Activated T-cell treated with anti-CD3 and anti-CD28 coated beads for 1 hour (primary cell): ENCODE results near the gene MICB.
"Not testable (repeated sequence)": the region's sequence is repeated elsewhere in the genome, so short reads cannot be mapped to it uniquely, and the experiment has no call there.

Experiments used
- DNase-seq: peaks from one replicate; pipeline ENCODE4 v3.0.0-alpha.2; 2020; ENCODE audit warnings: low read depth

MICB gene

DNA sequence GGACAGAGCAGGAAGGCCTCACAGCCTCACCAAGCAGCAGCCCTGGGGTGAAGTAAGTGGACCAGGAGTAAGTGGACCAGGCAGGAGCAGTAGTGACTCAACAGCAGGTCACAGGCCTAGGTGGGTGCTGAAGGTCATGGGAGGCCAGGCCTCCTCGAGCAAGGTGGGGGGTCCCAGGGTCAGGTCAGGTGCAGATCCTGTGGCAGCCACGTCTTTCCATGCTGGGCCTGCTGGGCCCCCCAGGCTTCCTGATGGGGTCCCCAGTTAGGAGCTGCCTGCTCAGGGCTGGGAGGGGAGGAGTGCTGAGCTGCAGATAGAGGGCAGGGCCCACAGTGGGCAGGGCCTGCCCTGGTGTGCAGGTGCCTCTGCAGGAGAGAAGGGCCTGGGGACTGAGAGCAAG lies 11.1 kb downstream of the MICB start:
- not testable (repeated sequence) for DNase-seq

GRCh38 chr6:31510007-31510406 lies 12.1 kb downstream of the MICB start:
- no peak for DNase-seq

DNA sequence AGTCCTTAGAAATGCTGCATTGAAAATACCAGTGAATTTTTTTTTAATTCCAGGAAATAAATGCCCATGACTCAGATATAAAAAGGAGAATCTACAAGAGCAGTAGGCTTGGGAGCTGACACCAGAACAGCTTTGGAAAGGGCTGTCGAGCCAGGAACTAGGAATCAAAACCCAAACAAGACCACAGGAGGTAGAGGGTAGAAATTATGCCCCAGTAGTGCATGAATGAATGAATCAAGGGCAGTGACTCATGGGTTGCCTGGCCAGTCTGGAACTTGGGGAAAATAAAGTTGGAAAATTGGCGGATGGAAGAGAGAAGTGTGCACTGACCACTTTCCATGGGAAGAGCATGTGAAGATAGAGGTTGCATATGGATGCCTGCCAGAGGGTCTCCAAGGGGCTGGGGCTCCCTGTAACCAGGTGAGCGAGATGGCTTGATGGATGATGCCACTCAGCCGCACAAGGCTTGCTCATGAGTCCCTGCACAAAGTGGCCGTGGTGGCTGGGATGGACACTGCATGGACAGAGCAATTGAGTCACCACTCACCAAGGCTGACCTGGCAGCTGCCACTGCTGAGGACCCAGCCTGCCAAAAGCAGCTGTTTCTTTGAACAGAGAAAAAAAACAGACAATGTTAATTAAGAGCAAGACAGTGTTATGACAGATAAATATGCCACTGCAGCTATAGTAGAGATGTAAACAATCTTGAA lies 15.7 kb downstream of the MICB start:
- DNase-seq = no peak

- DNase-seq = no peak
Observed at GRCh38 chr6:31521835-31522234, 23.9 kb downstream of the MICB start.

DNA sequence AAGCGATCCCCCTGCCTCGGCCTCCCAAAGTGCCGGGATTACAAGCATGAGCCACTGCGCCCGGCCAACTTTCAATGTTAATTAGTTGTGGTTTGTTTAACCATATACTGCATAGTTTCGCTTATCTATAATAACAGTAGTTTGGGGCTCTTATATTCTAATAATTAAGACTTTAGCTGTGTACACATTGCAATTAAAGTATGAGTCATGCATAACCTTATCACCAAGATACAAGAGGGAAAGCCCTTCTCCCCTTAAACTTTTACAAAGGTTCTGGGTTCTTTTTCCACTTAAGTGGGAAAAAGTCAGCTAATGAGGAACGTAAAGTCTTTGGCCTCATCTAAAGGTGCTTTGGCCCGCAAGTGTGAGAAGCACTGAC lies 27.6 kb downstream of the MICB start:
- DNase-seq = no peak

GRCh38 chr6:31525932-31526591 lies 28.1 kb downstream of the MICB start:
- no peak for DNase-seq

DNA sequence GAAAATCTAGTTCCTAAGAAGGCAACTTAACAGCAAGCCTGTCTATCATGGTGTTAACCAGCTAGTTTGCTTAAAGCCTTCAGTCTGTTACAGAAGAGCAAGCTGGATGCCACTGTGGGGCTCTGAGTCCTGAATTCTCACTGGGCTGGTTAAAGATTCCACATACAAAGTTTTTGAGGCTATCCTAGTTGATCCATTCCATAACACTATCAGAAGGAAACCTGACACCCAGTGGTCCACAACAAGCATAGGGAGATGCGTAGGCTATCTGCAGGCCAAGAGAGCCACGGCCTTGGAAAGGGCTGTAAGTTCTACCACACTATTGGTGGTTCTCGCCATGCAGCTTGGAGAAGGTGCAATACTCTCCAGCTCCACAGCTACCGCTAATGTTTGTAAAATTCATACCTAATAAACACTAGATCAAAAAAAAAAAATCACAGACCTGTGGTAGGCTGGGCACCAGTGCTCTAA lies 30.4 kb downstream of the MICB start:
- DNase-seq = no peak

DNA sequence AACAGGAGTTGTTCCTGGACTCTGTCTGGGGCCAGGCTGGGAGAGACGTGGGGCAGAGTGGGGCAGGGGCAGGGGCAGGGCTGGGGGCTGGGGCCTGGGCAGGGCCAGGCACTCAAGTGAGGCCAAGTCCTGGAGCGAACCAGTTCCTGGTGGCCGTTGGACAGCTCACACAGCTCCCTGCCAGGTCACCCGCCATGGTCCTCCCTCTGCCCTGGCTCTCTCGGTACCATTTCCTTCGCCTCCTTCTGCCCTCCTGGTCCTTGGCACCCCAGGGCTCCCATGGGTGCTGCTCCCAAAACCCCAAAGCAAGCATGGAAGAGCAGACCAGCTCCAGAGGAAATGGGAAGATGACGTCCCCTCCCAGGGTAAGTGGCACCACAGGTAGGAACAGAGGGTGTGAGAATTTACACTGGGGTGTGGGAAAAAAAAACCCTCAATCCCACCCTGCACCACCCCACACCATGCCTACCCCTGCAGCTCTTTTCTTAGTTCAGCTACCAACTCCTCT lies 30.9 kb downstream of the MICB start, which contains the start of gene MCCD1:
Gene MCCD1, plus strand, starts transcription at position 142 of the 508 bp plus-strand sequence. Its CDS starts 53 bp downstream, at position 195.
- no peak for DNase-seq

GRCh38 chr6:31529329-31530150 lies 31.6 kb downstream of the MICB start:
- no peak for DNase-seq

DNA sequence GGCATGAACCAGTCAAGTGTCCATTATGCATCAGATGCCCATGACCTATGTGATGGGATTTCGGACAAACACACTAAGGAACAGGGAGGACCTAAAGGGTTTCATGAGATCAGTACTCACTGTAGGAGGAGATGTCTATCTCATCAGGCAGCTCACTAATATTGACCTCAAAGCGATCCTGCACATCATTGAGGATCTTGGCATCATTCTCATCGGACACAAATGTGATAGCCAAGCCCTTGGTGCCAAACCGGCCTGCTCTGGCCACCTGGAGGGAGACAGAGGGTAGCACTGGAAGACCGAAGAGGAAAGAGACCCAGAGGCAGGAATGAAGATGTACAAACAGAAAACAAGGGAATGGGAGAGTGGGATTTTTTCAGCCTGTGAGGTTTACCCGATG lies 32.7 kb downstream of the MICB start:
- DNase-seq = no peak

DNA sequence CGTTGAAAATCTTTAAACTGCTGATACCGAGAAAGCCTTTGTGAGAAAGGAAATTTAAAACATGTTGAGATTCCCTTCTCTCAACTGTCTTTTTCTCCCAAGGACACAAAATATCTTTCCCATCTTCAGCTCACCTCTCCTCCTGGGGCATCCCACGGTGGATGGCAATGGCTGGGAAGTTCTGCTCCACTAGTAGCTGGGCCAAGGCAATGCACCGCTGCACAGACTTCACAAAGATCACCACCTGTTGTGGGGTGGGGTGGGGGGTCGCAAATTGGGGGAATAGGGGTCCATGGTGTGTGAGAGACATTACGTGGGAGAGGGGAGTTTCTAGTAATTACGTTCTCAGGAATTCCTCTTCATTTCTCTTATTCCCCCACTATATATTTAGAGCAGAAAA lies 33.2 kb downstream of the MICB start:
- no peak for DNase-seq

DNA sequence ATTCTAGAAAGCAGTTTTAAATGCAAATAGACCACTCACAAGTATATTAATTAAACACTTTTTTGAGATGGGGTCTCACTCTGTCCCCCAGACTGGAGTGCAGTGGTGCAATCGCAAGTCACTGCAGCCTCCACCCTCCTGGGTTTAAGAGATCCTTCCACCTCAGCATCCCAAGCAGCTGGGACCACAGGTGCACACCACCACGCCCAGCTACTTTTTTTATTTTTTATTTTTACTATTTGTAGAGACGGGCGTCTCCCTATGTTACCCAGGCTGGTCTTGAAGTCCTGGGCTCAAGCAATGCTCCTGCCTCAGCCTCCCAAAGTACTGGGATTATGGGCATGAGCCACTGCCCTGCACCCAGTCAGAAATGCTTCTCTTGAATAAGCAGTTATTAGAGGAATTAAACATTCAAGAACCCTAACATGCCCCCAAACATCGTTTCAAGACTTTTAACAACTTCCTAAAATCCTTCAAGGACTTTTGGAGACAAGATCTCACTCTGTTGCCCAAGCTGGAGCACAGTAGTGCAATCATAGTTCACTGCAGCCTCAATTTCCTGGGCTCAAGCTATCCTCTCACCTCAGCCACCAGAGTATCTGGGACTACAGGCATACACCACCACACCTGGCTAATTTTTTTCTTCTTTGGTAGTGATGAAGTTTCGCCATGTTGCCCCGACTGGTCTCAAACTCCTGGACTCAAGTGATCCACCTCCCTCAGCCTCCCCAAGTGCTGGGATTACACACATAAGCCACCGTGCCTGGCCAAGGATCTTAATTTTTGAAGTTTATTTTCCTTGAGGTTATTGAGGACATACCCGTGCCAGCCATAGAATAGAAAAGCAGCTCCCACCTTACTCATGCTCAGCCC lies 34.1 kb downstream of the MICB start:
- no peak for DNase-seq

GRCh38 chr6:31532644-31533454 lies 34.9 kb downstream of the MICB start:
- DNase-seq = no peak

- no peak for DNase-seq
Observed at GRCh38 chr6:31533455-31533841, 35.5 kb downstream of the MICB start.

GRCh38 chr6:31534011-31534410 lies 36.1 kb downstream of the MICB start:
- no peak for DNase-seq

DNA sequence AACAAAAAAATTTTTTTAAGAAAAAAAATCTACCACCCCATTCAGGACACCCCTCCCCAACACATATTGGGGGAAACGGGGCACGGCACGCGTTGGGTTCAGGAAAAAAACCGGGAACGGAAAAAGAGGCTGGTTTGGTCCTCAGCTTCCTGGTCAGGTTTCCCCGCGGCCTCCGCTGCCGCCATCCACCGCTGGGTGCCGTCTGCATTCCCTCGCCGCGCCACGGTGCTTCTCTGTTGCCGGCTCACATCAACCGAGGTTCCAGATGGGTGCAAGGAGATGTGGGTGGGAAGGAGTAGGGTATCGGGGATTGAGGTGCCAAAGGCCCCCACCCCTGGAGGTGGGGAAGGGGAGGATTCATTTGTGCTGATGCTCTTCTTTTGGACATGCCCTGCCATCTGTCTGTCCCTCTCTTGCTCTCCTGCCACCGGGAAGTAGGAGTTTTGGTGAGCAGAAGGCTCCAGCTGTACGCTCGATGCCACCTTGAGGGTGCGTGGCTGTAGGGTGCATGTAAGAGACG lies 36.6 kb downstream of the MICB start:
- no peak for DNase-seq

- DNase-seq = no peak
Observed at GRCh38 chr6:31535538-31536324, 37.8 kb downstream of the MICB start.

DNA sequence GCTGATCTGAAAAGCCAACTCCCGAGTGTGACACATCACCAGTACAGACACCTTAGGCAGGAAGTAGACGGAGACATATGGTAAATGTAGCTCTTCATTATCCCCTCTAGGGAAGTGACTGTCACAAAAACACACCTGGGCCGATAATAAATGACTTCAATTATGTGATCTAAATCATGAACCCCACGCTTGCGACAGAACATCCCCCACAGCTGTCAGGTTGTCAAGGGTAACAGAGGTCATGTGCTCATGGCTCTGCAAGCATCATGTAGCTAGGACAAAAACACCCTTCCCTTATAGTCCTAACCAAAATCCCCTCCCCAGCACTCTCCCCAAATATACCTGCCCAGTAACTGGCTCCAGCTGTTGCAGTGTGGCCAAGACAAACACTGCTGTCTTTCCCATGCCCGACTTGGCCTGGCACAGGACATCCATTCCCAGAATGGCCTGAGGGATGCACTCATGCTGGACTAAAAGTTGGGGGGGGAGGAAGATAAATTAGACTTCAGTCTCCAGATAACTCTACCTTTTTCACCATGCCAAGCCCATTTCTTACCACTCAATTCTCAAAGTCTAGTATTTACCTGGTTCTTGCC lies 41.0 kb downstream of the MICB start:
- no peak for DNase-seq

DNA sequence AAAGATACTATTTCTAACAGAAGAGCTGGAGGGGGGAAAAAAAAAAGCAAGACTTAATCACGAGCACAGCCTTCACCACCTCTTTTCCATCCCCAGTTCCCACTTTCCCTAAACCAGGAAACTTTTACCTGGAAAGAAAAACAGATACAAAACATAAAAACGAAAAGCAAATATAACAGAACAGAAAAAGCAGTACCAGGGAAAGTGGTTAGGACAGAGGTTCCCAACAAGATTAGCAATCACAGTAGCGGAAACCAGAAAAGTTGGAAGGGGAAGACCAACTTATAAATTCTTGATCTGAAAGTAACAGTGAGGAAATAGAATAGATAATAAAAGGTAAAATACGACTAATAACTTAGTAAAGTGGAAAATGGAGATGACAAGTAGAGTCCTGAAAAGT lies 42.7 kb downstream of the MICB start:
- no peak for DNase-seq
